ENCODE data around the gene RPS4Y2. TPM values are rescaled to one million over a fixed set of nuclear protein-coding genes. Genes with fewer than 3 reads are reported as not detected.

The RPS4Y2 gene
- 1 to 10 TPM in 1 of 6 donors, not detected in 5; 4.0 TPM for polyA plus RNA-seq (ENCODE audit: low read depth in 6 of 6)

DNA sequence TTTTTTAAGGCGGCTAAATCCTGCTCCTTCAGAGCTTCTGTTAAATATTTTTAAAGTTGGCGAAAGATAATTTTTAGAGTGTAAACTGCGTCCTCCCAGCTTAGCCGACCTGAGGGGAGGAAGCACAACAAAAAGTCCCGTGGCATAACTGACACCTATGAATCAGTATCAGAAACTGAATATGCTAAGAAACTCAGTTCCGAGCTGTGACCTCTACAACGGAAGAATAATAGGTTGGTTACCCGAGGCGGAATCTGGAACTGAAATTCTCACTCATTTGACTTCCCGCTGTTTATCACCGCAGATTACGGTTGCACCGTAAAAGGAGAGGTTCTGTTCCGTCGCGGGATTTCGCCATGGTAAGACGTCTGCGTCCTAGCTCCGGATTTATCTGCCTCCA, at the start of gene RPS4Y2:
Gene RPS4Y2 (plus strand): TSS at position 301 of the 400 bp plus-strand sequence. CDS start 56 bp downstream, at position 357.
- Mint-ChIP-seq H3K27ac (no peak within 1 kb of the TSS), H3K27me3 (no peaks in the 10 kb centered on the region), H3K9me3 (peaks cover 0 to 2% (median 0%) of the 10 kb centered on the region in 7 donors), H3K4me1 (peaks cover 0 to 24% (median 0%) of the 10 kb centered on the region in 3 donors), H3K36me3 (no peaks in the 10 kb centered on the region), H3K4me3 (no peak within 1 kb of the TSS)
- DNase-seq (no peak), ATAC-seq (ENCODE audit: low read depth in 2 of 2) (no peak)

DNA sequence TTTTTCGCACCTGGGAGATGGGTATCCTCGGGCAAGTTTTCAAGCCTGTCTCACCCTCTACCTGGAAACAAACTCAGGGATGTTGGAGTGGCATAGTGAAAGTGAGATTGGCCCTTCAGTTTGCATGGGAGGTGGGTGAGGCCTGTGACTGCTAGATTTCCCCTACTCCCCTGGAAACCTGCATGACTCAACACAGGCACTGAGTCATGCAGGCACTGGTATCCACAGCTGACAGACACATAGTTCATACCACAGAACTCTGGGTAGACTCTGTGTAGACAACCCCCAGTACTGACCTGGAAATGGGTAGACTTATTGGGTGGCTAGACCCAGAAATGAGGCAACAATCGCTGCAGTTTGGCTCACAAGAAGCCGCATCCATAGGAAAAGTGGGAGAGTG, 41.5 kb upstream of the RPS4Y2 start:
- DNase-seq, result no peak
- no peak for ATAC-seq (ENCODE audit: low read depth in 2 of 2)
- H3K27me3 Mint-ChIP-seq, result no peaks in the 10 kb centered on the region
- no peak overlapping the region for H3K4me3 Mint-ChIP-seq
- peaks cover 0 to 18% (median 0%) of the 10 kb centered on the region in 3 donors for H3K4me1 Mint-ChIP-seq
- H3K36me3 Mint-ChIP-seq, result no peaks in the 10 kb centered on the region
- H3K9me3 Mint-ChIP-seq, result peaks cover 0 to 10% (median 0%) of the 10 kb centered on the region in 7 donors
- peak overlapping the region in 1 of 6 donors; percentile 63 for H3K27ac Mint-ChIP-seq

DNA sequence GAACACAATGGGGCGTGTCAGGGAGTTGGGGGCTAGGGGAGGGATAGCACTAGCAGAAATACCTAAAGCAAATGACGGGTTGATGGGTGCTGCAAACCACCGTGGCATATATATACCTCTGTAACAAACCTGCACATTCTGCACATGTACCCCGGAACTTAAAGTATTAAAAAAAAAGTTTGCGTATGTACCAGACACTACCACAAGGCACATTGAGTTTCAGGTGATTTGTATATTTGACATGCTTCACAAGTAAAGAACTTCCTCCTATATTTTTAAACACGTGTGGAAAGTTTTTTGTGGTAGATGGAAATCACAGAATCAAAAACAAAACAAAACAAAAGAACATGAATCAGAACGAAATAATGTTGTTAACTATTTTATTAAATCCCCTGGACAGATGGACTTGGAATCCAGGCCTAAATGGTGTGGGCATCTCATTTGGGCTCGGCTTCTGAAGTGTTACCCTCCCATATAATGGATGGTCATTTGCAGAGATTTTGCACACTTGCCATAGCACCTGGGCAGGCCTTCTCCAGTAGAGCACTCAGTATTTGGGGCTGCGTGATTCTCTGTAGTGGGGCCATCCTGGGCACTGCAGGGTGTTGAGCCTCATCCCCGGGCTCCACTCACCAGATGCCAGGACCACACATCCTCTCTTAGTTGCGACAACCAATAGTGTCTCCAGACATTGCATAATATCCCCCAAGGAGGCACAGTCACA, 29.6 kb upstream of the RPS4Y2 start:
- ATAC-seq (ENCODE audit: low read depth in 2 of 2), result peak in 1 of 2 donors; percentile 95
- H3K4me3 Mint-ChIP-seq, result no peak overlapping the region
- H3K9me3 Mint-ChIP-seq, result no peaks in the 10 kb centered on the region
- no peaks in the 10 kb centered on the region for H3K27me3 Mint-ChIP-seq
- H3K36me3 Mint-ChIP-seq, result no peaks in the 10 kb centered on the region
- DNase-seq, result no peak
- H3K4me1 Mint-ChIP-seq, result peaks cover 0 to 34% (median 0%) of the 10 kb centered on the region in 3 donors
- H3K27ac Mint-ChIP-seq, result peak overlapping the region in 1 of 6 donors; percentile 59

DNA sequence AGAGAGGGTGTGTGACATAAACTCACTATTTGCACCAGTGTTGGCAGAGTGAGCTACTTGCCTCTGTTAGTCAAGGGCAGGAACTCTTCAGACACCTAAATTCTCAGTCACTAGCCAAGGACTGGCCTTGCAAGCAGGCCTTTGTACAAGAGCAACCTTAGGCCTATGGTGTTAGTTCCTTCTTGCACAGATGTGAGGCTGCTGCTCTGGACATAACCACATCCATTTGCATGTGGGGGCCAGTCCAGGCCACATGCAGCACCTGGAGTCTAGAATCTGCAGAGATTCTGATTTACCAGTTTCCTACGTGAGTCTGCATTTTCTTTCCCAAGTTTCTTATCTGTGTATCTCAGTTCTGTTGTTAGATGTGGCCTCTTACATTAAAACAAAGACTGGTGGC, 20.7 kb upstream of the RPS4Y2 start:
- ATAC-seq (ENCODE audit: low read depth in 2 of 2) (no peak), DNase-seq (no peak)
- H3K9me3 Mint-ChIP-seq, result no peaks in the 10 kb centered on the region
- no peaks in the 10 kb centered on the region for H3K27me3 Mint-ChIP-seq
- no peak overlapping the region for H3K4me3 Mint-ChIP-seq
- H3K36me3 Mint-ChIP-seq, result no peaks in the 10 kb centered on the region
- H3K27ac Mint-ChIP-seq, result no peak overlapping the region
- H3K4me1 Mint-ChIP-seq, result peaks cover 0 to 40% (median 0%) of the 10 kb centered on the region in 3 donors

DNA sequence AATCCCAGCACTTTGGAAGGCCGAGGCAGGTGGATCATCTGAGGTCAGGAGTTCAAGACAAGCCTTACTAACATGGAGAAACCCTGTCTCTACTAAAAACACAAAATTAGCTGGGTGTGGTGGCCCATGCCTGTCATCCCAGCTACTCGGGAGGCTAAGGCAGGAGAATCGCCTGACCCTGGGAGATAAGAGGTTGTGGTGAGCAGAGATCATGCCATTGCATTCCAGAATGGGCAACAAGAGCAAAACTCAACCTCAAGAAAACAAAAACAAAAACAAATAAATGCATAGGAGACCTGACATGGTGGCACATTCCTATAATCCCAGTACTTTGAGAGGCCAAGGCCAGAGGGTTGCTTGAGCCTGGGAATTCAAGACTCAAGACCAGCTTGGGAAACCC, 16.1 kb upstream of the RPS4Y2 start:
- Mint-ChIP-seq H3K27ac (no peak overlapping the region), H3K27me3 (no peaks in the 10 kb centered on the region), H3K36me3 (no peaks in the 10 kb centered on the region), H3K9me3 (no peaks in the 10 kb centered on the region), H3K4me3 (no peak overlapping the region), H3K4me1 (peaks cover 0 to 46% (median 0%) of the 10 kb centered on the region in 3 donors)
- ATAC-seq (ENCODE audit: low read depth in 2 of 2) (no peak), DNase-seq (no peak)

DNA sequence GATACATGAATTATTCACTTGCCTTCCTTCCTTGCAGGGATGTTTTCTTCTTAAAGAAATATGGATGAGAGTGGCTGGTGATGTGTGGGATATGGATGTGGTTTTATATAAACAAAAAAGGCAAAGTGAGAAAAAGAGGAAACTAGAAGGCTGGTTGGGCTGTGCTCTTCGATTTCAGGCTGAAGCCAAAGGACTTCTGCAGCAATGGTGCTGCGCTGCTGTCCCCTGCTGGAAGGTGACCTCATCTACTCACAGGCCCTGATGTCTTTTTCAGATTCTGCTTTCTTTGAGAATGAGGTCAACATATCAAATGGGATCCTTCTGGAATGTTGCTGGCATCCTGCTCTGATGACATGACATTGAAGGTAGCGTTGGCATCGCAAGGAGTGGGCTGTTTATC, 15.3 kb upstream of the RPS4Y2 start:
- DNase-seq (no peak), ATAC-seq (ENCODE audit: low read depth in 2 of 2) (peak in 1 of 2 donors; percentile 88)
- Mint-ChIP-seq H3K27ac (peak overlapping the region in 1 of 6 donors; percentile 83), H3K4me1 (peaks cover 0 to 53% (median 0%) of the 10 kb centered on the region in 3 donors), H3K36me3 (no peaks in the 10 kb centered on the region), H3K4me3 (peak overlapping the region in 1 of 8 donors; percentile 59), H3K27me3 (no peaks in the 10 kb centered on the region), H3K9me3 (no peaks in the 10 kb centered on the region)

DNA sequence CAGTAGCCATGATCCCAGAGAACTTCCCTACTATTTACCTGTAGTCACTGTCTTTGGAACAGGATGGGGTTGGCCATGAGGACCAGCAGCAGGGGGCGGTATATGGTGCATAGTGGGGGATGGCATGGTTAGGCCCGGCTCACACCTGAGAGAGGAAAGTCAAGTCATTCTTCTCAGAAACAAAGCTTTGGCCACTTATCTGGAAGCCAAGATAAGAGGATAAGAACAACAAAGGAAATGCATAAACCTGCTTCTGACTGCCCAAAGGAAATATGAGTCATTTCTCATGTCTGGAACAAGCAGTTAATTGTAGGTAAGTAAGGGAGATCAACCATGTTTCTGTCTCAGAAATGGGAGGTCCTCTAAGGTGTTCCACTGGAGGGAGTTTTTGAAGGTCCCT, 10.8 kb upstream of the RPS4Y2 start:
- Mint-ChIP-seq H3K9me3 (no peaks in the 10 kb centered on the region), H3K4me3 (no peak overlapping the region), H3K4me1 (peaks cover 0 to 48% (median 0%) of the 10 kb centered on the region in 3 donors), H3K27me3 (no peaks in the 10 kb centered on the region), H3K36me3 (no peaks in the 10 kb centered on the region), H3K27ac (peak overlapping the region in 1 of 6 donors; percentile 24)
- DNase-seq, result no peak
- no peak for ATAC-seq (ENCODE audit: low read depth in 2 of 2)

DNA sequence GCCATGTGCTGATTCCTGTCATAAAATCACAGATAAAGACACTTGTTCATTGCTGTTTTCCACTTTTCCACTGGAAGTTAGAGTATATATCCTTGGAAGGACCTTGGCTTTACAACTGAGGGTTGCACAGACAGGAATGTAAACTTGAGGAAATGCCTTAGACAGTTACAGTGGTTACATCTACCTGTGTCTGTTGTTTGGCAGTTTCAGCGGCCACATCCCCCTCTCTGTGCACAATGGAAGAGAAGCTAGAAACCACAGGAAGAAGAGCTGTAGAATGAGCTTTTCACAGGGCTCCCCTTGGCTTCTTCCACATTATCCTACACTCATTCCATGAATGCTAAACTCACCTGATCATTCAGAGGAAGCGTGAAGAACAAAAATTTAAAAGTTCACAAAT, 9.0 kb upstream of the RPS4Y2 start:
- H3K4me1 Mint-ChIP-seq, result peaks cover 0 to 42% (median 0%) of the 10 kb centered on the region in 3 donors
- ATAC-seq (ENCODE audit: low read depth in 2 of 2) (no peak), DNase-seq (no peak)
- H3K9me3 Mint-ChIP-seq, result no peaks in the 10 kb centered on the region
- no peak overlapping the region for H3K4me3 Mint-ChIP-seq
- no peaks in the 10 kb centered on the region for H3K36me3 Mint-ChIP-seq
- no peak overlapping the region for H3K27ac Mint-ChIP-seq
- no peaks in the 10 kb centered on the region for H3K27me3 Mint-ChIP-seq

DNA sequence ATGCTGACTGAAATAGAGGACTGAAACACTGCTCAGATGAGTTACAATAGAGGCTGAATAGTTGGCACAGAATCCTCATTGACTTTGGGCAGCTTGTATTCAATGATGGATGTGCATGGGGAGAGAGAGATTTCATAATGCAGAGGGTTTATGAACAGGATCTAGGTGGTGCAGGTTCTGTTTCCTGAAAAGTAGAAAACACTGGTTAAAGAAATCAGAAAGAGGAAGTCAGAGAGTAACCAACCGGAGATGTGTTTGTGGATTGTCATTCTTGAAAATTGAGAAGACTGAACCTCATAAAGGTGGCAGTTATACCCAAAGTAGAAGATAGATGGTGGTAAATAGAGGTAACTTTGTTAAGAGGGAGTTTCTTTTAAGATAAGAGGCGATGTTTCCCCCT, 8.0 kb downstream of the RPS4Y2 start:
- Mint-ChIP-seq H3K36me3 (no peaks in the 10 kb centered on the region), H3K9me3 (no peaks in the 10 kb centered on the region), H3K4me1 (peaks cover 0 to 68% (median 0%) of the 10 kb centered on the region in 3 donors), H3K4me3 (peak overlapping the region in 2 of 8 donors; percentile 0 to 3), H3K27me3 (no peaks in the 10 kb centered on the region), H3K27ac (peak overlapping the region in 1 of 6 donors; percentile 84)
- DNase-seq, result no peak
- ATAC-seq (ENCODE audit: low read depth in 2 of 2), result peak in 1 of 2 donors; percentile 97

DNA sequence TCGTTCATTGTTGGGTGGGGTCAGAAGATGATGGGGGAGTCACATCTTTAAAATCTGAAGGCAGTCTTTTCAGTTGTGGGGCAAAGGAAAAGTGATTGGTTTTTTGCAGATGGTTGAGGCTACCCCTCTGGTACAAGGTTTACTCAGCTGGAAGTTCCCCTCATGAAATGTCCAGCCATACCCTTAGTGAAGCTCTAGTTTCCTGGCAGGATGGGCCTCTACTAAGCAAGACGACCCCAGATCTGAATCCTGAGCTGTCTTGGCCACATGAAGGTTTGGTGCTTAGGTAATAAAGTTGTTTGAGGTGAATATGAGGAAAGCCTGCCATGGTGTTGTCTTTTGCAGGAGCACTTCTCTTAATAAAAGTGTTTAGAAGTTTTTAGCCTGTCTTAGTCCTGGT, 9.2 kb downstream of the RPS4Y2 start:
- Mint-ChIP-seq H3K4me3 (no peak overlapping the region), H3K27ac (no peak overlapping the region), H3K4me1 (peaks cover 0 to 61% (median 0%) of the 10 kb centered on the region in 3 donors), H3K9me3 (no peaks in the 10 kb centered on the region), H3K27me3 (no peaks in the 10 kb centered on the region), H3K36me3 (no peaks in the 10 kb centered on the region)
- no peak for DNase-seq
- ATAC-seq (ENCODE audit: low read depth in 2 of 2), result no peak

DNA sequence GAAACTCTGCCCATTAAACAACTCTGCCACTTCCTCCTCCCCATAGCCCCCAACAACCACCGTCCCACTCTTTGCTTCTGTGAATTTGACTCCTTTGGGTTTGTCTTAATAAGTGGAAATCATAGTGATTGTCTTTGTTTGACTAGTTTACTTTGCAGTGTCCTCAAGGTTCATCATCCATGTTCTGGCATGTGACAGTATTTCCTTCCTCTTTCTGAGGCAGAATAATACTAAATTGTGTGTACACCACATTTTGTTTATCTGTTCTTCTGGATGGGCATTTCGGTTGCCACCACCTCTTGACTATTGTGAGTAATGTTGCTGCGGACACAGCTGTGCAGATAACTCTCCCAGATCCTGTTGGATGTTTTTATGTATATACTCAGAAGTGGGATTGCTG, 14.8 kb downstream of the RPS4Y2 start:
- no peak for DNase-seq
- Mint-ChIP-seq H3K4me3 (peak overlapping the region in 2 of 8 donors; percentile 8 to 21), H3K27ac (peak overlapping the region in 1 of 6 donors; percentile 95), H3K9me3 (peaks cover 0 to 10% (median 0%) of the 10 kb centered on the region in 7 donors), H3K36me3 (no peaks in the 10 kb centered on the region), H3K4me1 (peaks cover 0 to 55% (median 0%) of the 10 kb centered on the region in 3 donors), H3K27me3 (no peaks in the 10 kb centered on the region)
- ATAC-seq (ENCODE audit: low read depth in 2 of 2), result peak in 1 of 2 donors; percentile 88

DNA sequence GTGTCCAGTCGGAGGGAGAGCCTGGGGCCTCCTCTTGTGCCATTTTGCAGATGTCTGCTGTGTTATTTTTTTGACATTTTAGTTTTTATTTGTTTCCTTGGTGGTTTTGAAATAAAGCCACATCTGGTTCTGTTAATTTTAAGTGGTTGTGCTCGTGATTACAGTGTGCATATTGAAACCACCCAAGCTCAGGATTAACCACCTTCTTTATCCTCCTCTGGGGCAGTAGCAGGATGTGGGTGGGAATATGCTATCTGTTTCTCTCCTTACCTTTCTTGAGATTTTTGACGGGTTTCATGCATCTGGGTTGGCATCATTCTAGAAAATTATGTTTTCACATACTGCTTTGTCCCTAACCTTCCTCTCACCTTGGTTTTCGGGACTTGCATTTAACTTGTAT, 20.2 kb downstream of the RPS4Y2 start:
- Mint-ChIP-seq H3K36me3 (no peaks in the 10 kb centered on the region), H3K27ac (no peak overlapping the region), H3K9me3 (peaks cover 0 to 8% (median 0%) of the 10 kb centered on the region in 7 donors), H3K4me1 (peaks cover 0 to 44% (median 0%) of the 10 kb centered on the region in 3 donors), H3K4me3 (no peak overlapping the region), H3K27me3 (no peaks in the 10 kb centered on the region)
- no peak for DNase-seq
- no peak for ATAC-seq (ENCODE audit: low read depth in 2 of 2)

DNA sequence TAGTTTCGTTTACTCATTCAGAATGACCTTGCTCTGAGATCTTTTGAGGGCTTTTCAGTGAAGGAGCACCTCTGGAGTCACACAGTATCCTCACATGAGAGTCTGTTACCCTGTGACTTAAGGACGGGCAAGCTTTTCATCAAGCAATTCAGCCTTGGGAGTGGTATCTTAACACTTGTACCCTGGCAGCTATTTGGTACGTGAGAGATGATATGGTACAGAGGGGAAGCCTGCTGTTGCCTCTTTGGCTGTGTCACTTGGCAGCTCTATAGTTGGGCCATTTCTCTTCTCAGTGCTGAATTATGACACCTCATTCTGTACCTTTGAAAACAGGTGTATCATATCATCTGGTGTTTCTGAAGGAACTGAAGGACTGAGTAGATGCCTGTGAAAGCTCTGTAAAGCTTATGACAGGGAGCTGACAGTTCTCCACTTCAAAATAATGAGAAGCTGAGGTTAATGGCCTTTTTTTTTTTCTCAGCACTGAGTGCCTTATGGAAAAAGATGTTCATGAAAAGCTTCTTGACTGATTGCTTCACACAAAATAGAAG, 24.3 kb downstream of the RPS4Y2 start:
- DNase-seq, result no peak
- peaks cover 0 to 32% (median 0%) of the 10 kb centered on the region in 3 donors for H3K4me1 Mint-ChIP-seq
- H3K9me3 Mint-ChIP-seq, result no peaks in the 10 kb centered on the region
- H3K4me3 Mint-ChIP-seq, result no peak overlapping the region
- no peaks in the 10 kb centered on the region for H3K27me3 Mint-ChIP-seq
- no peaks in the 10 kb centered on the region for H3K36me3 Mint-ChIP-seq
- no peak overlapping the region for H3K27ac Mint-ChIP-seq
- ATAC-seq (ENCODE audit: low read depth in 2 of 2), result no peak

DNA sequence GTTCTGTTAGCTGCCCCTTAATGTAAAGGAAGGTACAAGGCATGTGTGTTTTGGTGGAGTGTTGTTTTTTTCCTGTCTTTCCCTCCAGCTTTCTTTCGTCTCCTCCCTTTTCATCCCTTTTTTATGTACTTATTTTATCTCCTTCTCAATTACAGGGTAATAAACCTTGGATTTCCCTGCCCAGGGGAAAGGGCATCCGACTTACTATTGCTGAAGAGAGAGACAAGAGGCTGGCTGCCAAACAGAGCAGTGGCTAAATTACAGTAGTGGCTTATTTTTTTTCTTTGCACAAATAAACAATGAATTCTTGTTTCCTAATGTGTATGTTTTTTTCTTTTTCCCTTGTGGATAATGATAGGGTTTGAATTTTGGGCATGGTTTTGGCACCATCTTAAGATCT, 24.9 kb downstream of the RPS4Y2 start:
- Mint-ChIP-seq H3K4me3 (no peak overlapping the region), H3K9me3 (no peaks in the 10 kb centered on the region), H3K4me1 (peaks cover 0 to 29% (median 0%) of the 10 kb centered on the region in 3 donors), H3K36me3 (no peaks in the 10 kb centered on the region), H3K27ac (no peak overlapping the region), H3K27me3 (no peaks in the 10 kb centered on the region)
- ATAC-seq (ENCODE audit: low read depth in 2 of 2) (no peak), DNase-seq (no peak)
